A549 (cell line): Measurements from ENCODE around the gene NEDD4L. TPM values are rescaled to one million over a fixed set of nuclear protein-coding genes. Genes with fewer than 3 reads are reported as not detected.
A peak's percentile ranks its signal among the peaks of the same experiment; 100 is the strongest.
"Not testable (repeated sequence)": the region's sequence is repeated elsewhere in the genome, so short reads cannot be mapped to it uniquely, and the experiment has no call there.

Source experiments
- ATAC-seq, 2 experiments: fragments of 200-7000 bp in 1 of 2; fragments of >200 bp in 1 of 2; cut with Nextera tagmentation in 1 of 2; cut with Tn5 transposase in 1 of 2; 3 replicates each; pipeline versions ENCODE4 v1.8.0 to v1.9.1; 2018 to 2020; ENCODE audit warnings: mild to moderate bottlenecking in 1 of 2, moderate library complexity in 1 of 2
- CTCF ChIA-PET: fragments of 300-600 bp; sonication (Branson Sonifier 250); formaldehyde crosslinking; extraction: SDS; loops from one replicate; lab custom pipeline; 2021; ENCODE audit warnings: antibody characterized with exemption, inconsistent platforms; lab: Yijun Ruan, JAX
- POLR2A ChIA-PET: fragments of 350-600 bp; formaldehyde crosslinking; extraction: SDS; loops from one replicate; lab custom pipeline; 2021; ENCODE audit warnings: antibody characterized with exemption, inconsistent platforms; lab: Yijun Ruan, JAX
- DNase-seq, 2 experiments: peaks; one replicate each; pipeline versions ENCODE4 v3.0.0 to v3.0.0-alpha.2; 2011 to 2016; ENCODE audit warnings: low read depth in 1 of 2, low spot score in 1 of 2
- FAIRE-seq: peaks from 2 replicates; lab custom pipeline; 2011; peaks lifted over from hg19 to GRCh38; lab: Jason Lieb, UNC
- H3K27ac ChIP-seq, 2 experiments: fragments of >200 bp; sonication (Bioruptor Twin); formaldehyde crosslinking; 3 replicates each; pipeline ENCODE4 v1.5.1; 2016 to 2017
- H3K4me1 ChIP-seq: fragments of >200 bp; sonication (Bioruptor Twin); formaldehyde crosslinking; 3 replicates; pipeline ENCODE4 v1.6.1; 2016
- H3K4me2 ChIP-seq: fragments of >200 bp; sonication (Bioruptor Twin); formaldehyde crosslinking; 3 replicates; pipeline ENCODE4 v1.6.1; 2016
- H3K4me3 ChIP-seq: fragments of >200 bp; sonication (Bioruptor Twin); formaldehyde crosslinking; 3 replicates; pipeline ENCODE4 v1.5.1; 2016
- H3K9me3 ChIP-seq: fragments of >200 bp; sonication (Bioruptor Twin); formaldehyde crosslinking; 3 replicates; pipeline ENCODE4 v1.6.1; 2016
- CBX2 ChIP-seq: fragments of 200-600 bp; sonication (generic); IDR thresholded peaks from 2 replicates; pipeline ENCODE4 v1.6.1; 2016; ENCODE audit warnings: low read depth, mild to moderate bottlenecking, borderline replicate concordance
- CHD4 ChIP-seq: fragments of 200-600 bp; sonication (generic); IDR thresholded peaks from 2 replicates; pipeline ENCODE4 v1.6.1; 2016; ENCODE audit warnings: antibody characterized with exemption, mild to moderate bottlenecking, borderline replicate concordance
- CTCF ChIP-seq: fragments of >200 bp; sonication (Bioruptor Twin); formaldehyde crosslinking; IDR thresholded peaks from 3 replicates; pipeline ENCODE4 v1.5.1; 2016
- HEYL ChIP-seq: fragments of 250-450 bp; sonication (Bioruptor Pico); IDR thresholded peaks from 2 replicates; pipeline ENCODE4 v1.8.0; 2021; ENCODE audit warnings: mild to moderate bottlenecking, moderate library complexity
- HOXB13 ChIP-seq: fragments of 250-450 bp; sonication (Bioruptor Pico); IDR thresholded peaks from 2 replicates; pipeline ENCODE4 v1.5.0; 2020; ENCODE audit warnings: low read depth, mild to moderate bottlenecking, moderate library complexity
- JUN ChIP-seq, 2 experiments: fragments of >200 bp; sonication (Bioruptor Twin); formaldehyde crosslinking; IDR thresholded peaks; 2 replicates in 1 of 2; 3 replicates in 1 of 2; pipeline ENCODE4 v1.6.1; 2016 to 2017
- MYC ChIP-seq: IDR thresholded peaks from 2 replicates; pipeline ENCODE4 v1.6.1; 2012; ENCODE audit warnings: mild to moderate bottlenecking, inconsistent platforms, low read length, improper control_type of control experiment, borderline replicate concordance
- PHF8 ChIP-seq: fragments of 200-600 bp; sonication (generic); IDR thresholded peaks from 2 replicates; pipeline ENCODE4 v1.6.1; 2016; ENCODE audit warnings: low read depth, mild to moderate bottlenecking, antibody characterized with exemption, moderate library complexity, borderline replicate concordance
- POLR2A ChIP-seq: IDR thresholded peaks from 2 replicates; pipeline ENCODE4 v1.6.1; 2012; ENCODE audit warnings: mild to moderate bottlenecking, low read length
- RAD21 ChIP-seq, 2 experiments: fragments of >200 bp in 1 of 2; sonication (Bioruptor Twin) in 1 of 2; formaldehyde crosslinking in 1 of 2; IDR thresholded peaks in 1 of 2; conservative IDR thresholded peaks in 1 of 2; 2 replicates in 1 of 2; 3 replicates in 1 of 2; pipeline ENCODE4 v1.6.1; 2012 to 2018; ENCODE audit warnings: inconsistent platforms in 1 of 2
- RNF2 ChIP-seq: fragments of 200-600 bp; sonication (generic); IDR thresholded peaks from 2 replicates; pipeline ENCODE4 v1.6.1; 2016; ENCODE audit warnings: low read depth, mild to moderate bottlenecking, antibody characterized with exemption, moderate library complexity, borderline replicate concordance
- SMC3 ChIP-seq: fragments of >200 bp; sonication (Bioruptor Twin); formaldehyde crosslinking; IDR thresholded peaks from 3 replicates; pipeline ENCODE4 v1.6.1; 2018; ENCODE audit warnings: inconsistent platforms
- SREBF2 ChIP-seq: fragments of 450-650 bp; IDR thresholded peaks from 2 replicates; pipeline ENCODE4 v1.6.1; 2014; ENCODE audit warnings: mild to moderate bottlenecking, moderate library complexity
- TP53 ChIP-seq: fragments of 250-450 bp; sonication (Bioruptor Pico); IDR thresholded peaks from 2 replicates; pipeline ENCODE4 v1.5.0; 2021; ENCODE audit warnings: mild to moderate bottlenecking, moderate library complexity
- WGBS: methylation state at CpG from one replicate; pipeline ENCODE4 v1.1.6; 2017; ENCODE audit errors: missing lambda C conversion rate; 5-methylcytosine and 5-hydroxymethylcytosine counted together
- polyA minus RNA-seq: library from RNA; depleted of rRNA, polyadenylated mRNA; stranded (reverse); fragments of >200 nt; gene quantifications from 2 replicates; pipeline ENCODE4 v1.2.3, GENCODE V29; 2011; rRNA and poly(A)+ RNA removed
- polyA plus RNA-seq, 4 experiments: library from polyadenylated mRNA; depleted of rRNA in 3 of 4; stranded (reverse); fragments of >200 nt; fragmentation: RNase III in 1 of 4; extraction: RNeasy Plus Mini Kit Qiagen cat#74134 plus additional on column Dnase treatment in 1 of 4; gene quantifications; 2 replicates in 3 of 4; 3 replicates in 1 of 4; pipeline ENCODE4 v1.2.3, GENCODE V29; 2011 to 2017
- TF ChIP-seq, protein P1 (sequence below): IDR thresholded peaks from 2 replicates; pipeline ENCODE4 v1.6.1; 2012
- TF ChIP-seq, protein P2 (sequence below): fragments of 450-650 bp; IDR thresholded peaks from 2 replicates; pipeline ENCODE4 v1.6.1; 2014; ENCODE audit warnings: antibody characterized with exemption
- TF ChIP-seq, protein P3 (sequence below): fragments of 150-350 bp; IDR thresholded peaks from 2 replicates; pipeline ENCODE4 v1.6.1; 2014; ENCODE audit warnings: low read depth, mild to moderate bottlenecking, low read length

NEDD4L gene
- polyA plus RNA-seq (2011; rRNA removed) (36.5 TPM in 2 replicates), polyA plus RNA-seq (2017; fragmentation: RNase III; extraction: RNeasy Plus Mini Kit Qiagen cat#74134 plus additional on column Dnase treatment) (18.0 to 22.6 TPM (median 21.7 TPM) in 3 replicates), polyA minus RNA-seq (42.8 and 47.3 TPM in 2 replicates)
- 24.0 and 26.7 TPM in 2 replicates for polyA plus RNA-seq (2012; cell fraction: cytosol; rRNA removed)
- 36.6 and 42.2 TPM in 2 replicates for polyA plus RNA-seq (2012; cell fraction: nucleus; rRNA removed)

- DNase-seq (peak; percentile 55 to 85), FAIRE-seq (no peak), ATAC-seq (peak; percentile 76 to 85)
- Histone ChIP-seq H3K4me3 (peak within 1 kb of the TSS; percentile 86), H3K4me1 (peaks cover 17% of the 10 kb centered on the region), H3K9me3 (no peaks in the 10 kb centered on the region), H3K27ac (peak within 1 kb of the TSS; percentile 91 to 94), H3K4me2 (peak within 1 kb of the TSS; percentile 92)
- CTCF ChIA-PET: interaction anchor here (0.5 to 2.9 kb wide), 64 partner anchors 9 to 720 kb away, joined by 3 to 24 read pairs (median 4); no protein-coding TSS in a partner anchor
- POLR2A ChIA-PET: interaction anchor here (0.6 to 1.2 kb wide), 3 partner anchors 78 to 397 kb away, joined by 4 to 5 read pairs (median 5); no protein-coding TSS in a partner anchor
- under 1% methylated on average over 20 of the region's 91 CpGs for WGBS
- TF ChIP-seq HOXB13 (CRISPR knock-in tag) (no peak), CBX2 (no peak), SREBF2 (no peak), RNF2 (no peak), RAD21 (conservative IDR thresholded peaks at IDR 0.05 in 1 of 2, IDR thresholded peaks at IDR 0.05 in 1 of 2) (peak; percentile 76 to 88), TP53 (no peak), POLR2A (no peak), MYC (no peak), PHF8 (peak; percentile 31; the same call in 1 of the 2 replicates), SMC3 (peak; percentile 89), CTCF (peak; percentile 72), JUN (IDR thresholded peaks at IDR 0.05) (peak in 1 of 2 experiments; percentile 46; a peak in 1 of 5 replicates), CHD4 (no peak)
- TF ChIP-seq, protein P1, sequence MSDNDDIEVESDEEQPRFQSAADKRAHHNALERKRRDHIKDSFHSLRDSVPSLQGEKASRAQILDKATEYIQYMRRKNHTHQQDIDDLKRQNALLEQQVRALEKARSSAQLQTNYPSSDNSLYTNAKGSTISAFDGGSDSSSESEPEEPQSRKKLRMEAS: no peak
- TF ChIP-seq, protein P2, sequence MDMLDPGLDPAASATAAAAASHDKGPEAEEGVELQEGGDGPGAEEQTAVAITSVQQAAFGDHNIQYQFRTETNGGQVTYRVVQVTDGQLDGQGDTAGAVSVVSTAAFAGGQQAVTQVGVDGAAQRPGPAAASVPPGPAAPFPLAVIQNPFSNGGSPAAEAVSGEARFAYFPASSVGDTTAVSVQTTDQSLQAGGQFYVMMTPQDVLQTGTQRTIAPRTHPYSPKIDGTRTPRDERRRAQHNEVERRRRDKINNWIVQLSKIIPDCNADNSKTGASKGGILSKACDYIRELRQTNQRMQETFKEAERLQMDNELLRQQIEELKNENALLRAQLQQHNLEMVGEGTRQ: no peak
- TF ChIP-seq, protein P3, sequence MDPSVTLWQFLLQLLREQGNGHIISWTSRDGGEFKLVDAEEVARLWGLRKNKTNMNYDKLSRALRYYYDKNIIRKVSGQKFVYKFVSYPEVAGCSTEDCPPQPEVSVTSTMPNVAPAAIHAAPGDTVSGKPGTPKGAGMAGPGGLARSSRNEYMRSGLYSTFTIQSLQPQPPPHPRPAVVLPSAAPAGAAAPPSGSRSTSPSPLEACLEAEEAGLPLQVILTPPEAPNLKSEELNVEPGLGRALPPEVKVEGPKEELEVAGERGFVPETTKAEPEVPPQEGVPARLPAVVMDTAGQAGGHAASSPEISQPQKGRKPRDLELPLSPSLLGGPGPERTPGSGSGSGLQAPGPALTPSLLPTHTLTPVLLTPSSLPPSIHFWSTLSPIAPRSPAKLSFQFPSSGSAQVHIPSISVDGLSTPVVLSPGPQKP: no peak
These were observed at the start of gene NEDD4L for GRCh38 chr18:58043491-58044369. TSS of gene NEDD4L (plus strand) at chr18:58044226. CDS start at chr18:58044661, 435 bp downstream.

- no peak overlapping the region for H3K4me3 ChIP-seq
- no peak overlapping the region for H3K4me2 ChIP-seq
- WGBS: 41% methylated on average over 1 of the region's 1 CpG
- no peaks in the 10 kb centered on the region for H3K9me3 ChIP-seq
- DNase-seq (no peak), ATAC-seq (no peak)
- peaks cover 17% of the 10 kb centered on the region for H3K4me1 ChIP-seq
- no peak for TF ChIP-seq HEYL (CRISPR knock-in tag)
- TF ChIP-seq, all 56 proteins: peak for 0
- FAIRE-seq: no peak
- ChIA-PET CTCF (interaction anchor here (0.7 kb wide), 1 partner anchor 295 kb away, joined by 3 read pairs; no protein-coding TSS in a partner anchor), POLR2A (no interaction called here)
- no peak overlapping the region for H3K27ac ChIP-seq
These were observed 48.7 kb upstream of the NEDD4L start for GRCh38 chr18:57995331-57995730.

DNA sequence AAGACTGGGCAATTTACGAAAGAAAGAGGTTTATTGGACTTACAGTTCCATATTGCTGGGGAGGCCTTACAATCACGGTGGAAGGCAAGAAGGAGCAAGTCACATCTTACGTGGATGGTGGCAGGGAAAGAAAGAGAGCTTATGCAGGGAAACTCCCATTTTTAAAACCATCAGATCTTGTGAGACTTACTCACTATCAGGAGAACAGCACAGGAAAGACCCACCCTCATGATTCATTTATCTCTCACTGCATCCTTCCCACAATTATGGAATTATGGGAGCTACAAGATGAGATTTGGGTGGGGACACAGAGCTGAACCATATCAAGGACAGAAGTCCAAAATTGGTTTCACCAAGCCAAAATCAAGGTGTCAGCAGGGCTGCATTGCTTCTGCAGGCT lies 47.1 kb upstream of the NEDD4L start:
- DNase-seq, H3K4me3 ChIP-seq, H3K9me3 ChIP-seq, H3K27ac ChIP-seq, ATAC-seq, POLR2A ChIA-PET, FAIRE-seq, H3K4me2 ChIP-seq: not testable (repeated sequence)
- CTCF ChIA-PET: interaction anchor here (1.0 to 1.4 kb wide), 2 partner anchors 22 to 115 kb away, joined by 3 to 5 read pairs; no protein-coding TSS in a partner anchor
- 94% methylated on average over 3 of the region's 3 CpGs for WGBS
- H3K4me1 ChIP-seq: peaks cover 17% of the 10 kb centered on the region
